ENCODE data around the gene RIPOR3. TPM values are rescaled to one million over a fixed set of nuclear protein-coding genes. Genes with fewer than 3 reads are reported as not detected.

RIPOR3 gene
- total and polyA plus RNA-seq, 9 of the 15 experiments (the other 6 are each of a cell fraction or from before 2014, with no cell fraction given), result 3.3 to 62.7 (median 21.4) TPM

DNA sequence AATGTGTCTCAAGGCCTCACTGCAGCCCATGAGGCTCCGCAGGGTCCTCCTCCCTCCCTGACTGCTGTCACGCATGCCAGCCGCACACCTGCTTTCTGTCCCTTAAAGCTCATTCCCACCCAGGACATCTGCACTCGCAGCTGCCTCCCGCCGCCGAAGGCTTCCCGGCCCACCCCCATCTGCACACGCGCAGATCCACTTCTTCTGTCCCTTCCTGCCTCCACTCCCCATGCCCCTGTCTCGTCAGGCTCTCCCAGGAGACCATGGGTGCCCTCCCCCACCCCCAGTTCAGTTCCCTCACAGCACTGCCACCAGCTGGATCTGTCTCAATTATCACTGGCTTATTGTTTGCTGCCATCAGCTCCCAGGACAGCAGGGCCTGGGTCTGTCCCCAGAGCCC, 63.0 kb downstream of the RIPOR3 start:
- CTCF ChIA-PET (ENCODE audit: low intra/inter-chr PET ratio), result no interaction called here
- TF ChIP-seq, protein P1, sequence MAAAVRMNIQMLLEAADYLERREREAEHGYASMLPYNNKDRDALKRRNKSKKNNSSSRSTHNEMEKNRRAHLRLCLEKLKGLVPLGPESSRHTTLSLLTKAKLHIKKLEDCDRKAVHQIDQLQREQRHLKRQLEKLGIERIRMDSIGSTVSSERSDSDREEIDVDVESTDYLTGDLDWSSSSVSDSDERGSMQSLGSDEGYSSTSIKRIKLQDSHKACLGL (CRISPR knock-in tag; IDR thresholded peaks at IDR 0.05; ENCODE audit: borderline replicate concordance, poor library complexity, severe bottlenecking), result no peak
- TF ChIP-seq HLTF (IDR thresholded peaks at IDR 0.05), result no peak
- H3K27ac ChIP-seq (ENCODE audit: extremely low read depth, low read depth, low read length), result no peak overlapping the region
- FAIRE-seq (no peak), ATAC-seq (no peak), DNase-seq (ENCODE audit: extremely low read depth in 1 of 4, low spot score in 3 of 4) (no peak)
- H3K9me3 ChIP-seq (replicated peaks; ENCODE audit: control insufficient read depth, insufficient read depth, low read depth, low read length), result no peaks in the 10 kb centered on the region
- no TSS peak for BruUV-seq (replicated peaks)
- H3K79me2 ChIP-seq (ENCODE audit: control insufficient read depth, insufficient read depth, low read length), result peaks cover 24% of the 10 kb centered on the region; the same call in 2 of the 3 replicates
- no peak overlapping the region for H3K4me3 ChIP-seq
- no peak overlapping the region for H3K4me2 ChIP-seq (ENCODE audit: insufficient read depth, low read length)
- in situ Hi-C loops (cut with MboI) (no loop called here), intact Hi-C loops (cut with micrococcal nuclease) (loop anchor here (5.0 kb wide), 1 partner anchor 159 kb away; no protein-coding TSS in a partner anchor)
- H3K4me1 ChIP-seq (replicated peaks in 1 of 2; ENCODE audit: control insufficient read depth in 2 of 2, insufficient read depth in 2 of 2, low read length in 2 of 2), result peaks cover 0 to 31% of the 10 kb centered on the region in 2 experiments; a peak in 3 of 5 replicates
- H4K20me1 ChIP-seq (replicated peaks; ENCODE audit: control insufficient read depth, insufficient read depth, low read length), result peaks cover 9% of the 10 kb centered on the region; the same call in 1 of the 2 replicates
- H3K9me1 ChIP-seq (ENCODE audit: control insufficient read depth, insufficient read depth, low read length), result no peaks in the 10 kb centered on the region
- peaks cover 51% of the 10 kb centered on the region; the same call in 2 of the 3 replicates for H3K36me3 ChIP-seq (ENCODE audit: control insufficient read depth, insufficient read depth, low read length)
- WGBS (ENCODE audit: insufficient coverage, low coverage, missing lambda C conversion rate), result 87% methylated on average over 11 of the region's 11 CpGs
- no peak overlapping the region for H2AFZ ChIP-seq (ENCODE audit: low read depth, low read length)
- no peaks in the 10 kb centered on the region for H3K27me3 ChIP-seq (ENCODE audit: control insufficient read depth in 2 of 2, insufficient read depth in 2 of 2, low read length in 2 of 2)
- H3K9ac ChIP-seq (ENCODE audit: insufficient read depth in 1 of 2, low read depth in 2 of 2, low read length in 2 of 2), result peak overlapping the region in 1 of 2 experiments; percentile 77; a peak in 1 of 4 replicates
- POLR2A ChIA-PET, result no interaction called here

DNA sequence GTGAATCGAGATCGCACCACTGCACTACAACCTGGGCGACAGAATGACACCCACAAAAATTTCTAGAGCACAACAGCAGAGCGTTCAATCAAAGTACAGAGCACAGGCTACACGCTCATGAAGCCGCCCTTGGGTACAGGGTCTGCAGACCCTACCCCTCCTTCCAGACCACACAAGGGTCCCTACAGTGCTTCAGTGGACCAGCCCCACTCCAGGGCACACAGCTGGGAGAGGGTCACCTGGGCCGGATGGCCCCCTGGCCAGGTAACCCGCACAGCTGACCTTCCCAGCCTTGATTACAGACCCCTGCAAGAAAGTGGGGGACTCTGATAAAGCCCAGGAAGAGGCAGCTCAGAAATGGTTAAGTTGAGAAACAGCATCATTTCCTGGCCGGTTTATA, 63.6 kb downstream of the RIPOR3 start:
- Histone ChIP-seq H3K9ac (ENCODE audit: insufficient read depth in 1 of 2, low read depth in 2 of 2, low read length in 2 of 2) (peak overlapping the region in 1 of 2 experiments; percentile 58; a peak in 2 of 4 replicates), H4K20me1 (replicated peaks; ENCODE audit: control insufficient read depth, insufficient read depth, low read length) (peaks cover 7% of the 10 kb centered on the region; the same call in 1 of the 2 replicates), H3K27me3 (ENCODE audit: control insufficient read depth in 2 of 2, insufficient read depth in 2 of 2, low read length in 2 of 2) (no peaks in the 10 kb centered on the region), H3K9me1 (ENCODE audit: control insufficient read depth, insufficient read depth, low read length) (no peaks in the 10 kb centered on the region), H3K27ac (ENCODE audit: extremely low read depth, low read depth, low read length) (no peak overlapping the region), H2AFZ (ENCODE audit: low read depth, low read length) (no peak overlapping the region), H3K79me2 (ENCODE audit: control insufficient read depth, insufficient read depth, low read length) (peaks cover 20% of the 10 kb centered on the region; the same call in 2 of the 3 replicates), H3K9me3 (replicated peaks; ENCODE audit: control insufficient read depth, insufficient read depth, low read depth, low read length) (no peaks in the 10 kb centered on the region), H3K36me3 (ENCODE audit: control insufficient read depth, insufficient read depth, low read length) (peaks cover 55% of the 10 kb centered on the region; the same call in 2 of the 3 replicates), H3K4me1 (replicated peaks in 1 of 2; ENCODE audit: control insufficient read depth in 2 of 2, insufficient read depth in 2 of 2, low read length in 2 of 2) (peaks cover 0 to 31% of the 10 kb centered on the region in 2 experiments; a peak in 3 of 5 replicates), H3K4me2 (ENCODE audit: insufficient read depth, low read length) (no peak overlapping the region), H3K4me3 (no peak overlapping the region)
- WGBS (ENCODE audit: insufficient coverage, low coverage, missing lambda C conversion rate), result 83% methylated on average over 9 of the region's 9 CpGs
- intact Hi-C loops (cut with micrococcal nuclease), result loop anchor here (2.0 to 5.0 kb wide), 2 partner anchors 117 to 160 kb away; no protein-coding TSS in a partner anchor
- ChIA-PET POLR2A (no interaction called here), CTCF (ENCODE audit: low intra/inter-chr PET ratio) (no interaction called here)
- DNase-seq (ENCODE audit: extremely low read depth in 1 of 4, low spot score in 3 of 4), result no peak
- ATAC-seq, result no peak
- in situ Hi-C loops (cut with MboI), result no loop called here
- BruUV-seq (replicated peaks), result no TSS peak
- no peak for FAIRE-seq
- TF ChIP-seq SETDB1 (IDR thresholded peaks at IDR 0.05; ENCODE audit: low read length) (no peak), POLR2B (IDR thresholded peaks at IDR 0.05; ENCODE audit: low read depth, partially characterized antibody) (no peak), ZNF316 (IDR thresholded peaks at IDR 0.05) (no peak), NFE2 (IDR thresholded peaks at IDR 0.05; ENCODE audit: low read depth) (no peak), ATF1 (CRISPR knock-in tag; IDR thresholded peaks at IDR 0.05) (no peak), ATF1 (tag; IDR thresholded peaks at IDR 0.05) (no peak), ZNF354B (CRISPR knock-in tag; IDR thresholded peaks at IDR 0.05) (no peak), BDP1 (IDR thresholded peaks at IDR 0.05; ENCODE audit: insufficient read depth, insufficient read length) (no peak), SNIP1 (IDR thresholded peaks at IDR 0.05; ENCODE audit: low read depth) (no peak), TFAP4 (CRISPR knock-in tag; IDR thresholded peaks at IDR 0.05; ENCODE audit: borderline replicate concordance) (no peak), NR4A1 (CRISPR knock-in tag; IDR thresholded peaks at IDR 0.05) (no peak), NR4A1 (tag; IDR thresholded peaks at IDR 0.05) (no peak), BRCA1 (IDR thresholded peaks at IDR 0.05) (no peak), BRCA1 (CRISPR knock-in tag; IDR thresholded peaks at IDR 0.05) (no peak)
- TF ChIP-seq, protein P2, sequence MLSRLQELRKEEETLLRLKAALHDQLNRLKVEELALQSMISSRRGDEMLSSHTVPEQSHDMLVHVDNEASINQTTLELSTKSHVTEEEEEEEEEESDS (CRISPR knock-in tag; IDR thresholded peaks at IDR 0.05), result no peak

All from K562 (cell line).